Liver (tissue), 3 donors: ENCODE results near the gene CLASRP.

ENCODE experiments used
- ATF3 ChIP-seq: IDR thresholded peaks from 2 replicates; pipeline ENCODE4 v1.6.1; 2016; ENCODE audit warnings: antibody characterized with exemption
- CTCF ChIP-seq: fragments of 150-350 bp; IDR thresholded peaks from 2 replicates; pipeline ENCODE4 v1.5.1; 2017; ENCODE audit warnings: improper control_type of control experiment, low read depth, low read length; ENCODE audit not compliant: missing input control
- EGR1 ChIP-seq, 2 donors: IDR thresholded peaks; 2 replicates each; pipeline ENCODE4 v1.6.1; 2016 to 2018; ENCODE audit warnings: antibody characterized with exemption in 2 of 2, low read depth in 2 of 2
- FOXA2 ChIP-seq: IDR thresholded peaks from 2 replicates; pipeline ENCODE4 v1.6.1; 2016; ENCODE audit warnings: antibody characterized with exemption
- GABPA ChIP-seq, 2 donors: IDR thresholded peaks in 1 of 2; conservative IDR thresholded peaks in 1 of 2; 2 replicates each; pipeline ENCODE4 v1.6.1; 2016; ENCODE audit warnings: antibody characterized with exemption in 2 of 2, mild to moderate bottlenecking in 1 of 2, moderate library complexity in 1 of 2
- JUND ChIP-seq, 2 donors: IDR thresholded peaks; 2 replicates each; pipeline ENCODE4 v1.6.1; 2016; ENCODE audit warnings: antibody characterized with exemption in 2 of 2
- RAD21 ChIP-seq, 2 donors: IDR thresholded peaks; 2 replicates each; pipeline ENCODE4 v1.6.1; 2016; ENCODE audit warnings: antibody characterized with exemption in 2 of 2, mild to moderate bottlenecking in 2 of 2
- REST ChIP-seq: IDR thresholded peaks from 2 replicates; pipeline ENCODE4 v1.6.1; 2016; ENCODE audit warnings: antibody characterized with exemption, mild to moderate bottlenecking
- RXRA ChIP-seq, 2 donors: IDR thresholded peaks; 2 replicates each; pipeline ENCODE4 v1.6.1; 2017 to 2018; ENCODE audit warnings: antibody characterized with exemption in 2 of 2, mild to moderate bottlenecking in 1 of 2
- SP1 ChIP-seq: IDR thresholded peaks from 2 replicates; pipeline ENCODE4 v1.6.1; 2018; ENCODE audit warnings: antibody characterized with exemption, mild to moderate bottlenecking
- TAF1 ChIP-seq: conservative IDR thresholded peaks from 2 replicates; pipeline ENCODE4 v1.6.1; 2016; ENCODE audit warnings: antibody characterized with exemption, mild to moderate bottlenecking
- YY1 ChIP-seq: IDR thresholded peaks from 2 replicates; pipeline ENCODE4 v1.6.1; 2016; ENCODE audit warnings: antibody characterized with exemption, mild to moderate bottlenecking
- ZBTB33 ChIP-seq: IDR thresholded peaks from 2 replicates; pipeline ENCODE4 v1.6.1; 2016; ENCODE audit warnings: antibody characterized with exemption
- donor health status: healthy.
- donor health status: healthy.

GRCh38 chr19:45118106-45118505, 79.3 kb downstream of the CLASRP start:
- TF ChIP-seq CTCF, result no peak
- TF ChIP-seq JUND (IDR thresholded peaks at IDR 0.05), result no peak
- no peak for TF ChIP-seq RAD21 (IDR thresholded peaks at IDR 0.05)
- no peak for TF ChIP-seq REST
- no peak for TF ChIP-seq RXRA (IDR thresholded peaks at IDR 0.05)
- TF ChIP-seq ATF3, result no peak
- TF ChIP-seq TAF1, result no peak
- TF ChIP-seq GABPA (IDR thresholded peaks at IDR 0.05 in 1 of 2, conservative IDR thresholded peaks at IDR 0.05 in 1 of 2), result no peak
- no peak for TF ChIP-seq FOXA2
- no peak for TF ChIP-seq SP1
- TF ChIP-seq YY1, result no peak
- no peak for TF ChIP-seq EGR1 (IDR thresholded peaks at IDR 0.05; ENCODE audit: low read depth in 2 of 2)
- no peak for TF ChIP-seq ZBTB33
